ENCODE measurements around the gene PUM1.

- TF ChIP-seq, protein P1, sequence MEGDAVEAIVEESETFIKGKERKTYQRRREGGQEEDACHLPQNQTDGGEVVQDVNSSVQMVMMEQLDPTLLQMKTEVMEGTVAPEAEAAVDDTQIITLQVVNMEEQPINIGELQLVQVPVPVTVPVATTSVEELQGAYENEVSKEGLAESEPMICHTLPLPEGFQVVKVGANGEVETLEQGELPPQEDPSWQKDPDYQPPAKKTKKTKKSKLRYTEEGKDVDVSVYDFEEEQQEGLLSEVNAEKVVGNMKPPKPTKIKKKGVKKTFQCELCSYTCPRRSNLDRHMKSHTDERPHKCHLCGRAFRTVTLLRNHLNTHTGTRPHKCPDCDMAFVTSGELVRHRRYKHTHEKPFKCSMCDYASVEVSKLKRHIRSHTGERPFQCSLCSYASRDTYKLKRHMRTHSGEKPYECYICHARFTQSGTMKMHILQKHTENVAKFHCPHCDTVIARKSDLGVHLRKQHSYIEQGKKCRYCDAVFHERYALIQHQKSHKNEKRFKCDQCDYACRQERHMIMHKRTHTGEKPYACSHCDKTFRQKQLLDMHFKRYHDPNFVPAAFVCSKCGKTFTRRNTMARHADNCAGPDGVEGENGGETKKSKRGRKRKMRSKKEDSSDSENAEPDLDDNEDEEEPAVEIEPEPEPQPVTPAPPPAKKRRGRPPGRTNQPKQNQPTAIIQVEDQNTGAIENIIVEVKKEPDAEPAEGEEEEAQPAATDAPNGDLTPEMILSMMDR (IDR thresholded peaks at IDR 0.05; ENCODE audit: poor library complexity), result no peak
- TF ChIP-seq EZH2 (IDR thresholded peaks at IDR 0.05; ENCODE audit: borderline replicate concordance), result no peak
Observed at GRCh38 chr1:31112266-31112935, 46.9 kb upstream of the PUM1 start.
